Stomach (tissue), 4 donors: ENCODE data around the gene RTTN.

Source experiments
- CTCF ChIP-seq, 7 experiments: fragments of 450-650 bp in 4 of 7; fragments of 200-600 bp in 3 of 7; sonication (generic) in 3 of 7; IDR thresholded peaks; one replicate each; pipeline ENCODE4 v1.5.1; 2016 to 2019; ENCODE audit warnings: antibody characterized with exemption in 7 of 7, control low read depth in 2 of 7, mild to moderate bottlenecking in 1 of 7
- POLR2AphosphoS5 ChIP-seq, 3 donors: sonication (generic); formaldehyde crosslinking; IDR thresholded peaks; one replicate each; pipeline ENCODE4 v1.6.1; 2016; ENCODE audit warnings: antibody characterized with exemption in 3 of 3

- no peak for TF ChIP-seq CTCF (IDR thresholded peaks at IDR 0.05)
- no peak for TF ChIP-seq POLR2AphosphoS5 (IDR thresholded peaks at IDR 0.05)
Measured at GRCh38 chr18:70028084-70028483, 177.4 kb downstream of the RTTN start.
